WTC11 (cell line): ENCODE measurements around the gene HSD11B1L. TPM values are rescaled to one million over a fixed set of nuclear protein-coding genes. Genes with fewer than 3 reads are reported as not detected.

Experiments used
- ATAC-seq: fragments of 200-7000 bp; cut with Tn5 transposase; 2 replicates; pipeline ENCODE4 v1.10.0; 2021; ENCODE audit warnings: mild to moderate bottlenecking, moderate library complexity
- CTCF ChIA-PET: fragments of 300-600 bp; sonication (Branson Sonifier 250); formaldehyde crosslinking; loops from one replicate; lab custom pipeline; 2021; ENCODE audit warnings: antibody characterized with exemption; lab: Charles Lee
- POLR2A ChIA-PET: fragments of 350-600 bp; sonication (Branson Sonifier 250); formaldehyde crosslinking; loops from one replicate; lab custom pipeline; 2021; ENCODE audit warnings: antibody characterized with exemption; lab: Charles Lee
- DNase-seq: peaks from one replicate; pipeline ENCODE4 v3.0.0; 2021; ENCODE audit warnings: low spot score
- H3K27ac Mint-ChIP-seq: 2 replicates; pipeline ENCODE4 v1.8.0; 2021; ENCODE audit warnings: mixed read lengths
- H3K27me3 Mint-ChIP-seq: 2 replicates; pipeline ENCODE4 v1.8.0; 2021; ENCODE audit warnings: low read depth, mild to moderate bottlenecking, moderate library complexity, mixed read lengths
- H3K36me3 Mint-ChIP-seq: 2 replicates; pipeline ENCODE4 v1.8.0; 2021; ENCODE audit warnings: mixed read lengths
- H3K4me1 Mint-ChIP-seq: 2 replicates; pipeline ENCODE4 v1.8.0; 2022; ENCODE audit warnings: mixed read lengths
- H3K4me3 Mint-ChIP-seq: 2 replicates; pipeline ENCODE4 v1.8.0; 2021; ENCODE audit warnings: mild to moderate bottlenecking, moderate library complexity, mixed read lengths
- H3K9me3 Mint-ChIP-seq: 2 replicates; pipeline ENCODE4 v1.8.0; 2021; ENCODE audit warnings: mixed read lengths
- ATF1 ChIP-seq: sonication (generic); formaldehyde crosslinking; IDR thresholded peaks from 2 replicates; pipeline ENCODE4 v1.8.1; 2023; ENCODE audit warnings: mild to moderate bottlenecking, moderate library complexity, missing genetic modification reagents
- ATF6 ChIP-seq: sonication (generic); formaldehyde crosslinking; IDR thresholded peaks from 2 replicates; pipeline ENCODE4 v1.8.1; 2023; ENCODE audit warnings: mild to moderate bottlenecking, missing genetic modification reagents
- E2F1 ChIP-seq: sonication (generic); formaldehyde crosslinking; IDR thresholded peaks from 2 replicates; pipeline ENCODE4 v1.8.0; 2022; ENCODE audit warnings: mild to moderate bottlenecking, missing genetic modification reagents
- E2F4 ChIP-seq: sonication (generic); formaldehyde crosslinking; IDR thresholded peaks from 2 replicates; pipeline ENCODE4 v1.8.1; 2022; ENCODE audit warnings: low read depth, mild to moderate bottlenecking, moderate library complexity, missing genetic modification reagents, borderline replicate concordance
- FOXP1 ChIP-seq: sonication (generic); formaldehyde crosslinking; IDR thresholded peaks from 2 replicates; pipeline ENCODE4 v1.8.0; 2022; ENCODE audit warnings: missing genetic modification reagents, mild to moderate bottlenecking, moderate library complexity, borderline replicate concordance
- FOXP4 ChIP-seq: sonication (generic); formaldehyde crosslinking; IDR thresholded peaks from 2 replicates; pipeline ENCODE4 v1.8.0; 2022; ENCODE audit warnings: mild to moderate bottlenecking, missing genetic modification reagents
- MLX ChIP-seq: sonication (generic); formaldehyde crosslinking; IDR thresholded peaks from 2 replicates; pipeline ENCODE4 v1.8.1; 2023; ENCODE audit warnings: mild to moderate bottlenecking, missing genetic modification reagents, moderate library complexity
- MXD4 ChIP-seq: fragments of 250-450 bp; sonication (Bioruptor Pico); IDR thresholded peaks from 2 replicates; pipeline ENCODE4 v1.8.0; 2021; ENCODE audit warnings: mild to moderate bottlenecking, moderate library complexity, borderline replicate concordance
- OVOL2 ChIP-seq: fragments of 250-450 bp; sonication (Bioruptor Pico); IDR thresholded peaks from 2 replicates; pipeline ENCODE4 v1.9.0; 2021; ENCODE audit warnings: mild to moderate bottlenecking, borderline replicate concordance
- RELA ChIP-seq: sonication (generic); formaldehyde crosslinking; IDR thresholded peaks from 2 replicates; pipeline ENCODE4 v1.8.1; 2022; ENCODE audit warnings: missing genetic modification reagents, mild to moderate bottlenecking, borderline replicate concordance
- RORB ChIP-seq: fragments of 250-450 bp; sonication (Bioruptor Pico); IDR thresholded peaks from 2 replicates; pipeline ENCODE4 v1.9.0; 2021; ENCODE audit warnings: mild to moderate bottlenecking
- SMAD4 ChIP-seq: sonication (generic); formaldehyde crosslinking; IDR thresholded peaks from 2 replicates; pipeline ENCODE4 v1.8.0; 2022; ENCODE audit warnings: mild to moderate bottlenecking, missing genetic modification reagents
- TP53 ChIP-seq: sonication (generic); formaldehyde crosslinking; IDR thresholded peaks from 2 replicates; pipeline ENCODE4 v1.8.1; 2023; ENCODE audit warnings: mild to moderate bottlenecking, missing genetic modification reagents
- USF1 ChIP-seq: sonication (generic); formaldehyde crosslinking; IDR thresholded peaks from 2 replicates; pipeline ENCODE4 v1.8.0; 2022; ENCODE audit warnings: mild to moderate bottlenecking, missing genetic modification reagents
- ZBTB21 ChIP-seq: sonication (generic); formaldehyde crosslinking; IDR thresholded peaks from 2 replicates; pipeline ENCODE4 v1.8.1; 2023; ENCODE audit warnings: mild to moderate bottlenecking, missing genetic modification reagents, borderline replicate concordance
- ZNF138 ChIP-seq: sonication (generic); formaldehyde crosslinking; conservative IDR thresholded peaks from 2 replicates; pipeline ENCODE4 v1.8.1; 2022; ENCODE audit warnings: mild to moderate bottlenecking, moderate library complexity, missing genetic modification reagents
- ZNF232 ChIP-seq: sonication (generic); formaldehyde crosslinking; IDR thresholded peaks from 2 replicates; pipeline ENCODE4 v1.8.0; 2022; ENCODE audit warnings: mild to moderate bottlenecking, missing genetic modification reagents
- ZNF281 ChIP-seq: sonication (generic); formaldehyde crosslinking; IDR thresholded peaks from 2 replicates; pipeline ENCODE4 v1.8.0; 2023; ENCODE audit warnings: mild to moderate bottlenecking, missing genetic modification reagents
- ZNF416 ChIP-seq: fragments of 250-450 bp; sonication (Bioruptor Pico); IDR thresholded peaks from 2 replicates; pipeline ENCODE4 v1.9.0; 2021; ENCODE audit warnings: mild to moderate bottlenecking, inconsistent platforms
- total RNA-seq: library from RNA; stranded (reverse); gene quantifications from 3 replicates; pipeline ENCODE4 v1.2.3, GENCODE V29; 2021

The HSD11B1L gene
- total RNA-seq, 1 experiment from 2014 or later = 11.8 TPM

GRCh38 chr19:5651361-5651760 is 29.5 kb upstream of the HSD11B1L start:
- H3K36me3 Mint-ChIP-seq = peaks cover 84% of the 10 kb centered on the region
- no peaks in the 10 kb centered on the region for H3K9me3 Mint-ChIP-seq
- H3K27me3 Mint-ChIP-seq = no peaks in the 10 kb centered on the region
- H3K4me1 Mint-ChIP-seq = no peaks in the 10 kb centered on the region
- H3K27ac Mint-ChIP-seq = no peak overlapping the region; the same call in 1 of the 2 replicates
- CTCF ChIA-PET = interaction anchor here (1.0 kb wide), 1 partner anchor 35 kb away, joined by 3 read pairs; no protein-coding TSS in a partner anchor
- TF ChIP-seq USF1 (CRISPR knock-in tag) (no peak), ZBTB21 (CRISPR knock-in tag) (no peak), MXD4 (CRISPR knock-in tag) (no peak), RORB (CRISPR knock-in tag) (no peak), ATF6 (CRISPR knock-in tag) (no peak), RELA (no peak), MLX (CRISPR knock-in tag) (no peak), OVOL2 (no peak), E2F1 (no peak), ZNF281 (no peak), ZNF232 (CRISPR knock-in tag) (no peak), SMAD4 (CRISPR knock-in tag) (no peak), ZNF138 (CRISPR knock-in tag) (no peak), FOXP4 (CRISPR knock-in tag) (no peak), TP53 (no peak), FOXP1 (CRISPR knock-in tag) (no peak)
- no peak overlapping the region for H3K4me3 Mint-ChIP-seq
- peak; percentile 51 for ATAC-seq
- no peak for DNase-seq
- POLR2A ChIA-PET = interaction anchor here (0.9 kb wide), 1 partner anchor 61 kb away, joined by 3 read pairs; no protein-coding TSS in a partner anchor

GRCh38 chr19:5652261-5652660 is 28.6 kb upstream of the HSD11B1L start:
- CTCF ChIA-PET = no interaction called here
- Mint-ChIP-seq H3K4me3 (no peak overlapping the region), H3K4me1 (no peaks in the 10 kb centered on the region), H3K9me3 (no peaks in the 10 kb centered on the region), H3K27me3 (no peaks in the 10 kb centered on the region), H3K27ac (no peak overlapping the region), H3K36me3 (peaks cover 80% of the 10 kb centered on the region)
- POLR2A ChIA-PET = no interaction called here
- ATAC-seq (no peak), DNase-seq (no peak)
- TF ChIP-seq E2F1 (no peak), TP53 (no peak), E2F4 (CRISPR knock-in tag) (no peak), ATF1 (CRISPR knock-in tag) (no peak), ZNF416 (CRISPR knock-in tag) (no peak), ZNF281 (no peak)
